ENCODE measurements around the gene URAD. TPM values are rescaled to one million over a fixed set of nuclear protein-coding genes. Genes with fewer than 3 reads are reported as not detected.
A peak's percentile ranks its signal among the peaks of the same experiment; 100 is the strongest.
"Not testable (repeated sequence)": the region's sequence is repeated elsewhere in the genome, so short reads cannot be mapped to it uniquely, and the experiment has no call there.

URAD gene
- total RNA-seq, 6 donors from 2014 or later, result 0.27 TPM; not detected in 5

GRCh38 chr13:28012383-28012782 lies 23.9 kb upstream of the URAD start:
- WGBS, 2 donors, result 79 to 82% methylated on average over 4 of the region's 4 CpGs
- Histone ChIP-seq H3K36me3 (no peaks in the 10 kb centered on the region), H3K4me3 (no peak overlapping the region), H3K27me3 (no peaks in the 10 kb centered on the region), H3K27ac (no peak overlapping the region), H3K4me1 (no peaks in the 10 kb centered on the region), H3K9me3 (no peaks in the 10 kb centered on the region)
- ATAC-seq (ENCODE audit: low FRiP score in 2 of 2) (peak in 1 of 2 donors; percentile 15), DNase-seq (no peak)
- TF ChIP-seq EP300 (IDR thresholded peaks at IDR 0.05) (no peak), CTCF (IDR thresholded peaks at IDR 0.05) (no peak), POLR2A (IDR thresholded peaks at IDR 0.05) (no peak), POLR2AphosphoS5 (IDR thresholded peaks at IDR 0.05) (no peak)

- Histone ChIP-seq H3K4me1 (no peaks in the 10 kb centered on the region), H3K36me3 (no peaks in the 10 kb centered on the region), H3K27ac (no peak overlapping the region), H3K9me3 (no peaks in the 10 kb centered on the region), H3K4me3 (no peak overlapping the region), H3K27me3 (no peaks in the 10 kb centered on the region)
- TF ChIP-seq POLR2AphosphoS5 (IDR thresholded peaks at IDR 0.05) (no peak), POLR2A (IDR thresholded peaks at IDR 0.05) (no peak), CTCF (IDR thresholded peaks at IDR 0.05) (no peak), EP300 (IDR thresholded peaks at IDR 0.05) (no peak)
- WGBS, 2 donors, result 69 to 78% methylated on average over 5 of the region's 5 CpGs
- DNase-seq (no peak), ATAC-seq (ENCODE audit: low FRiP score in 2 of 2) (no peak)
These were observed 21.6 kb upstream of the URAD start for GRCh38 chr13:28010046-28010445.

GRCh38 chr13:28005016-28005415 lies 16.5 kb upstream of the URAD start:
- H3K4me3 ChIP-seq; H3K4me1 ChIP-seq; H3K27ac ChIP-seq; H3K27me3 ChIP-seq; H3K9me3 ChIP-seq; H3K36me3 ChIP-seq; DNase-seq; ATAC-seq (ENCODE audit: low FRiP score in 2 of 2): not testable (repeated sequence)
- WGBS, 2 donors, result 93 to 94% methylated on average over 13 of the region's 13 CpGs

- no peak for DNase-seq
- TF ChIP-seq CTCF (IDR thresholded peaks at IDR 0.05) (no peak), POLR2A (IDR thresholded peaks at IDR 0.05) (no peak), EP300 (IDR thresholded peaks at IDR 0.05) (no peak), POLR2AphosphoS5 (IDR thresholded peaks at IDR 0.05) (no peak)
- 78 to 80% methylated on average over 6 of the region's 6 CpGs for WGBS, 2 donors
- H3K9me3 ChIP-seq, result no peaks in the 10 kb centered on the region
- ATAC-seq (ENCODE audit: low FRiP score in 2 of 2), result no peak
- H3K27me3 ChIP-seq, result no peaks in the 10 kb centered on the region
- H3K4me1 ChIP-seq, result no peaks in the 10 kb centered on the region
- no peak overlapping the region for H3K4me3 ChIP-seq
- no peaks in the 10 kb centered on the region for H3K36me3 ChIP-seq
- no peak overlapping the region for H3K27ac ChIP-seq
These were observed 14.6 kb upstream of the URAD start for GRCh38 chr13:28002886-28003698.

GRCh38 chr13:28001837-28002473 lies 13.5 kb upstream of the URAD start:
- no peaks in the 10 kb centered on the region for H3K27me3 ChIP-seq
- H3K4me3 ChIP-seq, result no peak overlapping the region
- TF ChIP-seq POLR2A (IDR thresholded peaks at IDR 0.05) (no peak), EP300 (IDR thresholded peaks at IDR 0.05) (no peak), POLR2AphosphoS5 (IDR thresholded peaks at IDR 0.05) (no peak), CTCF (IDR thresholded peaks at IDR 0.05) (no peak)
- ATAC-seq (ENCODE audit: low FRiP score in 2 of 2) (peak in 1 of 2 donors; percentile 14), DNase-seq (peak in 1 of 2 donors; percentile 62)
- H3K36me3 ChIP-seq, result no peaks in the 10 kb centered on the region
- H3K9me3 ChIP-seq, result no peaks in the 10 kb centered on the region
- H3K4me1 ChIP-seq, result no peaks in the 10 kb centered on the region
- 85 to 91% methylated on average over 6 to 16 of the region's 20 CpGs for WGBS, 2 donors
- no peak overlapping the region for H3K27ac ChIP-seq

Measured in upper lobe of left lung (tissue), 6 donors.